HG03280 (cell line): Measurements from ENCODE around the gene NFASC.

ENCODE experiments used
- ATAC-seq: cut with Tn5 transposase; IDR thresholded peaks from one replicate; pipeline ENCODE4 v1.9.1; 2021; ENCODE audit warnings: mild to moderate bottlenecking, moderate library complexity; ENCODE audit not compliant: unreplicated experiment

Gene NFASC

GRCh38 chr1:205032508-205032907, 161.8 kb downstream of the NFASC start:
- ATAC-seq = no peak

GRCh38 chr1:205037539-205037938, 166.9 kb downstream of the NFASC start:
- ATAC-seq = no peak

GRCh38 chr1:205038132-205038786, 167.6 kb downstream of the NFASC start:
- ATAC-seq = no peak

- no peak for ATAC-seq
These were observed 170.5 kb downstream of the NFASC start for GRCh38 chr1:205041001-205041715.

- ATAC-seq = no peak
These were observed 171.6 kb downstream of the NFASC start for GRCh38 chr1:205041998-205042910.

- no peak for ATAC-seq
These were observed 172.5 kb downstream of the NFASC start, which contains the start of gene CNTN2 for GRCh38 chr1:205042911-205043806. CNTN2 (plus strand) TSS chr1:205043212; CDS start chr1:205053186, 9,974 bp downstream.

GRCh38 chr1:205043866-205044265, 173.2 kb downstream of the NFASC start:
- no peak for ATAC-seq

- no peak for ATAC-seq
These were observed 174.1 kb downstream of the NFASC start for GRCh38 chr1:205044741-205045140.

- ATAC-seq = no peak
These were observed 174.5 kb downstream of the NFASC start for GRCh38 chr1:205045146-205045545.

GRCh38 chr1:205046870-205047269, 176.2 kb downstream of the NFASC start:
- ATAC-seq = no peak

GRCh38 chr1:205047764-205048231, 177.1 kb downstream of the NFASC start:
- ATAC-seq = no peak

GRCh38 chr1:205048382-205048781, 177.7 kb downstream of the NFASC start:
- ATAC-seq = no peak

- ATAC-seq = no peak
These were observed 178.8 kb downstream of the NFASC start for GRCh38 chr1:205049479-205049878.

- no peak for ATAC-seq
These were observed 182.0 kb downstream of the NFASC start for GRCh38 chr1:205052690-205053089.

GRCh38 chr1:205053296-205053695, 182.6 kb downstream of the NFASC start:
- ATAC-seq = no peak

- ATAC-seq = no peak
These were observed 183.4 kb downstream of the NFASC start for GRCh38 chr1:205054013-205054412.

GRCh38 chr1:205056188-205056611, 185.5 kb downstream of the NFASC start:
- no peak for ATAC-seq

GRCh38 chr1:205056956-205057568, 186.4 kb downstream of the NFASC start:
- ATAC-seq = no peak

- no peak for ATAC-seq
These were observed 187.3 kb downstream of the NFASC start for GRCh38 chr1:205057808-205058575.
